OCI-LY1 (cell line): ENCODE measurements around the gene SEC61B.

Experiments used
- H2AFZ ChIP-seq: fragments of 200-600 bp; sonication (generic), shearing (Covaris generic); 2 replicates; pipeline ENCODE4 v1.6.0; 2014; ENCODE audit warnings: antibody characterized with exemption, mild to moderate bottlenecking, low read length
- H3F3A ChIP-seq: fragments of 200-600 bp; sonication (generic), shearing (Covaris generic); 2 replicates; pipeline ENCODE4 v1.6.0; 2014; ENCODE audit warnings: mild to moderate bottlenecking, antibody characterized with exemption, low read length, moderate library complexity; ENCODE audit not compliant: insufficient read depth
- H3K27ac ChIP-seq: fragments of 200-600 bp; sonication (generic); 2 replicates; pipeline ENCODE4 v1.5.1; 2014; ENCODE audit warnings: low read length, mixed run types, mild to moderate bottlenecking, low read depth; ENCODE audit not compliant: poor library complexity, severe bottlenecking
- H3K27me3 ChIP-seq: fragments of 200-600 bp; sonication (generic); 2 replicates; pipeline ENCODE4 v1.6.0; 2014; ENCODE audit warnings: antibody characterized with exemption, mild to moderate bottlenecking, low read length, moderate library complexity; ENCODE audit not compliant: insufficient read depth
- H3K36me3 ChIP-seq: fragments of 200-600 bp; sonication (generic); 2 replicates; pipeline ENCODE4 v1.6.1; 2014; ENCODE audit warnings: mild to moderate bottlenecking, antibody characterized with exemption, low read length, moderate library complexity, mixed read lengths; ENCODE audit not compliant: insufficient read depth
- H3K4me1 ChIP-seq: fragments of 200-600 bp; sonication (generic); 2 replicates; pipeline ENCODE4 v1.5.1; 2014; ENCODE audit warnings: mild to moderate bottlenecking, low read length, moderate library complexity; ENCODE audit not compliant: insufficient read depth, severe bottlenecking
- H3K4me2 ChIP-seq: fragments of 200-600 bp; sonication (generic), shearing (Covaris generic); 2 replicates; pipeline ENCODE4 v1.6.1; 2014; ENCODE audit warnings: low read length
- H3K4me3 ChIP-seq: fragments of 200-600 bp; sonication (generic); 2 replicates; pipeline ENCODE4 v1.5.1; 2014; ENCODE audit warnings: low read length, low read depth, mild to moderate bottlenecking, mixed read lengths; ENCODE audit not compliant: poor library complexity, severe bottlenecking
- H3K79me2 ChIP-seq: fragments of 200-600 bp; shearing (Covaris generic); 2 replicates; pipeline ENCODE4 v1.6.1; 2016; ENCODE audit warnings: mixed run types, low read length, mixed read lengths; ENCODE audit not compliant: insufficient read depth
- H3K9ac ChIP-seq: fragments of 200-600 bp; sonication (generic), shearing (Covaris generic); 2 replicates; pipeline ENCODE4 v1.6.1; 2014; ENCODE audit warnings: mild to moderate bottlenecking, low read length, mixed read lengths
- H3K9me2 ChIP-seq: fragments of 200-600 bp; sonication (generic), shearing (Covaris generic); 2 replicates; pipeline ENCODE4 v1.6.1; 2014; ENCODE audit warnings: low read depth, mild to moderate bottlenecking, low read length, mixed read lengths
- H3K9me3 ChIP-seq: fragments of 200-600 bp; shearing (Covaris generic); 2 replicates; pipeline ENCODE4 v1.6.1; 2014; ENCODE audit warnings: low read length, mixed read lengths
- H4K20me1 ChIP-seq: fragments of 200-600 bp; sonication (generic), shearing (Covaris generic); 2 replicates; pipeline ENCODE4 v1.6.0; 2016; ENCODE audit warnings: mild to moderate bottlenecking, low read length; ENCODE audit not compliant: insufficient read depth
- EZH2 ChIP-seq: fragments of 200-600 bp; sonication (generic), shearing (Covaris generic); IDR thresholded peaks from 2 replicates; pipeline ENCODE4 v1.8.0; 2017; ENCODE audit warnings: borderline replicate concordance, mixed run types, mild to moderate bottlenecking, antibody characterized with exemption, low read length, moderate library complexity, mixed read lengths
- TF ChIP-seq, protein P1 (sequence below): fragments of 200-600 bp; sonication (generic), shearing (Covaris generic); IDR thresholded peaks from 2 replicates; pipeline ENCODE4 v1.5.1; 2017; ENCODE audit warnings: mild to moderate bottlenecking, antibody characterized with exemption, low read length, moderate library complexity, mixed read lengths

Gene SEC61B

DNA sequence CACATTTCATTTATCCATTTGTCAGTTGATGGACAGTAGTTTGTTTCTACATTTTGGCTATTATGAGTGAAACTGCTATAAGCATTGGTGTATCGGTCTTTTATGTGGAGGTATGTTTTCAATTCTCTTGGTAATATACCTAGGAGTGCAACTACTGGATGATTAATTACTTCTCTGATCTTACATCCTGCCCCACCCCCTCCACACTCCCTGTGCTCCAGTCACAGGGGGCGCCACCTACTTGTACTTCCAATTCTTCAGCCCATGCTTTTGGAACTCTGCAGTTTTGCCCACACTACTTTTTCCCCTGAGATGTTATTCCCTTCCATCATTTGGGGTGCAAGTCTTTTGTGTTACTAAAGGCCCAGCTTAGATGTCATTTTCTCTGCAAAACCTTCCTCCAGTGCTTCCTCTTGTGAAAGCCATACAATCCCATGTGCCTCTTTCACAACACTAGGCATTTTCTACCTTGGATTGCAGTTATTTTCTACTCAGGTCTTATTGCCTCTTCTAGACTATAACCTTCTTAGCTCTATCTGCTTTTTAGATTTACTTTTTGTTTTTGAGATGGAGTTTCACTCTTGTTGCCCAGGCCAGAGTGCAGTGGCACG is 42.1 kb downstream of the SEC61B start:
- Histone ChIP-seq H3K9me3 (no peaks in the 10 kb centered on the region), H3K9ac (no peak overlapping the region), H2AFZ (no peak overlapping the region), H3K9me2 (no peaks in the 10 kb centered on the region), H3F3A (no peaks in the 10 kb centered on the region), H3K4me1 (peaks cover 63% of the 10 kb centered on the region), H3K27ac (peak overlapping the region; percentile 66), H3K36me3 (no peaks in the 10 kb centered on the region), H4K20me1 (no peaks in the 10 kb centered on the region), H3K4me2 (no peak overlapping the region), H3K27me3 (no peaks in the 10 kb centered on the region), H3K4me3 (no peak overlapping the region), H3K79me2 (no peaks in the 10 kb centered on the region)
- no peak for TF ChIP-seq EZH2
- TF ChIP-seq, protein P1, sequence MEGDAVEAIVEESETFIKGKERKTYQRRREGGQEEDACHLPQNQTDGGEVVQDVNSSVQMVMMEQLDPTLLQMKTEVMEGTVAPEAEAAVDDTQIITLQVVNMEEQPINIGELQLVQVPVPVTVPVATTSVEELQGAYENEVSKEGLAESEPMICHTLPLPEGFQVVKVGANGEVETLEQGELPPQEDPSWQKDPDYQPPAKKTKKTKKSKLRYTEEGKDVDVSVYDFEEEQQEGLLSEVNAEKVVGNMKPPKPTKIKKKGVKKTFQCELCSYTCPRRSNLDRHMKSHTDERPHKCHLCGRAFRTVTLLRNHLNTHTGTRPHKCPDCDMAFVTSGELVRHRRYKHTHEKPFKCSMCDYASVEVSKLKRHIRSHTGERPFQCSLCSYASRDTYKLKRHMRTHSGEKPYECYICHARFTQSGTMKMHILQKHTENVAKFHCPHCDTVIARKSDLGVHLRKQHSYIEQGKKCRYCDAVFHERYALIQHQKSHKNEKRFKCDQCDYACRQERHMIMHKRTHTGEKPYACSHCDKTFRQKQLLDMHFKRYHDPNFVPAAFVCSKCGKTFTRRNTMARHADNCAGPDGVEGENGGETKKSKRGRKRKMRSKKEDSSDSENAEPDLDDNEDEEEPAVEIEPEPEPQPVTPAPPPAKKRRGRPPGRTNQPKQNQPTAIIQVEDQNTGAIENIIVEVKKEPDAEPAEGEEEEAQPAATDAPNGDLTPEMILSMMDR, result peak; percentile 49; the same call in 1 of the 2 replicates

DNA sequence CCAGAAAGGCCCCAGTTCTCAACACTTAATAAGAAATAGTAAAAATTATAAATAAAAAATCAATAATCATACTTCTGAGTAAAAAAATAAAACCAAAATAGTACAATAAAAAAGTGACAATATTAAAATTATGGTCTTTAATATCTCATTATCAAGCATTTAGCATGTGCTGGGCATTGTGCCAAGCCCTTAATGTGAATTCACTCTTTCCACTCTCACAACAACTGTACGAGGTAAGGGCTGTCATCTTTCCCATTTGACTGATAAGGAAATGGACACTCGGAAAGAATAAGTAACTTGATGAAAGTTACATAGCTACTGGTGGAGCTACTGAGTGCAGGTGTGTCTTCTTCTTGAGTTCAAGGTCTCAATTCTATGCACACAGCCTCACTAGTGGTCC is 43.6 kb downstream of the SEC61B start:
- Histone ChIP-seq H3K9me3 (no peaks in the 10 kb centered on the region), H3K4me2 (peak overlapping the region; percentile 46; the same call in 1 of the 2 replicates), H3K9me2 (no peaks in the 10 kb centered on the region), H3F3A (no peaks in the 10 kb centered on the region), H3K9ac (no peak overlapping the region; the same call in 1 of the 2 replicates), H2AFZ (no peak overlapping the region), H3K36me3 (no peaks in the 10 kb centered on the region), H3K27ac (peak overlapping the region; percentile 66), H3K79me2 (no peaks in the 10 kb centered on the region), H4K20me1 (no peaks in the 10 kb centered on the region), H3K4me1 (peaks cover 48% of the 10 kb centered on the region), H3K27me3 (no peaks in the 10 kb centered on the region), H3K4me3 (no peak overlapping the region)
- TF ChIP-seq EZH2, result no peak
- TF ChIP-seq, protein P1, result no peak

DNA sequence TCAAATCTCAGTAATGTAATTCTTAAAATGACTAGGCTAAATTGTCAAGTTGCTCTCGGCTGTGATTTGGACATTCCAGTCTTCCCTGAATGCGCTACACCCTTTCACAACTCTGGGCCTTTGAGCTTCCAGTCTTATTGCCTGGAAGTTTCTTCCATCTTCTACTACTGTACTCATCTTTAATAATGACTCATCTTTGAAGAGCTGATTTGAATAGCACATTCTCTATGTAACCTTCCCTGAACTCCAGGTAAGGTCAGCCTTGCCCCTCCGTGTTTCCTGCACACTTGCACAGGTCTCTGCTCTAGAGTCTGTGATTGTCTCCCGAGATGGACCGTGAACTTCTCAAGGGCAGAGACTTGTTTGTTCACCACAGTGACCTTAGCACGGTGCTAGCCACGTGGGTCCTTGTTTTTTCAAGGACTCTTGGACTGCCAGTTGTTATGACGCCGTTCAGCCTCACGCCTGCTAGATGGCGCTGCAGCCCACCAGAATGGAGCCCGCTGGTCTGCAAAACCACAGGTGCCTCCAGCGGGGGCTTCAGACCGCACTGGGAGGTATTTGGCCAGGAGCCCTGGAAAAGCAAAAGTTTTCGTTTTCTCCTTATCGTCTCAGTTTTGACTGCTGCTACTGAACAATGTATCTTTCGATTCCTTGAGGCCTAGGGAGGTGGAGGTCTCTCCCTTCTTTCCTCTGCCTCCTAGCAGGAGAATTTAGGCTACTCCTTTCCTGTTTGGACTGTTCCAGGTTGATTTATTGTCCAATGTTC is 44.4 kb downstream of the SEC61B start:
- TF ChIP-seq, protein P1, result peak; percentile 98
- TF ChIP-seq EZH2, result no peak
- Histone ChIP-seq H3K9me2 (no peaks in the 10 kb centered on the region), H3K9ac (peak overlapping the region; percentile 9; the same call in 1 of the 2 replicates), H2AFZ (no peak overlapping the region), H3K4me2 (peak overlapping the region; percentile 46; the same call in 1 of the 2 replicates), H3K27me3 (no peaks in the 10 kb centered on the region), H3K4me1 (peaks cover 42% of the 10 kb centered on the region), H3K27ac (peak overlapping the region; percentile 66), H3K36me3 (no peaks in the 10 kb centered on the region), H3K4me3 (peak overlapping the region; percentile 22), H3F3A (no peaks in the 10 kb centered on the region), H3K79me2 (no peaks in the 10 kb centered on the region), H4K20me1 (no peaks in the 10 kb centered on the region), H3K9me3 (no peaks in the 10 kb centered on the region)
